HCT116 (cell line): Measurements from ENCODE around the gene RHPN2. TPM values are rescaled to one million over a fixed set of nuclear protein-coding genes. Genes with fewer than 3 reads are reported as not detected.

Source experiments
- ATAC-seq: fragments of 200-7000 bp; cut with Tn5 transposase; 2 replicates; pipeline ENCODE4 v1.9.1; 2020; ENCODE audit warnings: mild to moderate bottlenecking, moderate library complexity
- BruUV-seq: library from RNA; stranded (reverse); fragments of 400-500 nt; replicated peaks from 2 replicates; lab custom pipeline; 2021; lab: Mats Ljungman, UMichigan
- CTCF ChIA-PET: fragments of 300-600 bp; sonication (Branson Sonifier 250); formaldehyde crosslinking; loops from one replicate; lab custom pipeline; 2021; ENCODE audit warnings: antibody characterized with exemption; lab: Charles Lee
- POLR2A ChIA-PET: fragments of 300-600, 350-600 bp; sonication (Branson Sonifier 250); formaldehyde crosslinking; loops from one replicate; lab custom pipeline; 2021; ENCODE audit warnings: antibody characterized with exemption; lab: Charles Lee
- RAD21 ChIA-PET, 2 experiments: fragments of 300-600 bp; sonication (Branson Sonifier 250); formaldehyde crosslinking; loops; one replicate each; lab custom pipeline; 2023; ENCODE audit warnings: low total read pairs in 2 of 2; ENCODE audit not compliant: uncharacterized antibody in 2 of 2, unreplicated experiment in 2 of 2, low non-redundant PET in 1 of 2; lab: Charles Lee
- DNase-seq: peaks from one replicate; pipeline ENCODE4 v3.0.0-alpha.2; 2010; ENCODE audit warnings: low read depth, low spot score
- H2AFZ ChIP-seq: fragments of 200-600 bp; shearing (Covaris generic), sonication (generic); 2 replicates; pipeline ENCODE4 v1.6.1; 2017; ENCODE audit warnings: low read depth, mixed run types, mixed read lengths, antibody characterized with exemption, low read length; ENCODE audit not compliant: poor library complexity, severe bottlenecking
- H3K27ac ChIP-seq: 2 replicates; pipeline ENCODE4 v1.5.1; 2012; ENCODE audit warnings: low read depth, low read length
- H3K27me3 ChIP-seq: fragments of 200-600 bp; sonication (generic); 2 replicates; pipeline ENCODE4 v1.6.1; 2016; ENCODE audit warnings: mixed run types, low read length, mixed read lengths; ENCODE audit not compliant: insufficient read depth
- H3K36me3 ChIP-seq, 2 experiments: fragments of 200-500 bp in 1 of 2; fragments of 200-600 bp in 1 of 2; sonication (Bioruptor generic) in 1 of 2; sonication (generic) in 1 of 2; 2 replicates each; pipeline versions ENCODE4 v1.5.1 to v1.6.1; 2014 to 2016; ENCODE audit warnings: low read length in 2 of 2, inconsistent platforms in 1 of 2, mixed read lengths in 1 of 2, mixed run types in 1 of 2; ENCODE audit not compliant: insufficient read depth in 2 of 2, control insufficient read depth in 1 of 2
- H3K4me1 ChIP-seq, 2 experiments: fragments of 200-600 bp in 1 of 2; sonication (generic) in 1 of 2; 2 replicates each; pipeline versions ENCODE4 v1.5.1 to v1.6.1; 2012 to 2017; ENCODE audit warnings: low read length in 2 of 2, inconsistent platforms in 1 of 2, mild to moderate bottlenecking in 1 of 2, mixed read lengths in 1 of 2, mixed run types in 1 of 2, moderate library complexity in 1 of 2; ENCODE audit not compliant: insufficient read depth in 2 of 2, control insufficient read depth in 1 of 2
- H3K4me2 ChIP-seq: fragments of 200-600 bp; sonication (generic); 2 replicates; pipeline ENCODE4 v1.6.1; 2017; ENCODE audit warnings: mixed run types, low read length, mixed read lengths
- H3K4me3 ChIP-seq, 2 experiments: fragments of 200-600 bp in 1 of 2; sonication (generic) in 1 of 2; replicated peaks in 1 of 2; 2 replicates each; pipeline ENCODE4 v1.5.1; 2011 to 2016; ENCODE audit warnings: low read length in 2 of 2, control low read depth in 1 of 2, low read depth in 1 of 2, mild to moderate bottlenecking in 1 of 2, mixed read lengths in 1 of 2, mixed run types in 1 of 2
- H3K79me2 ChIP-seq: fragments of 200-600 bp; sonication (generic); 2 replicates; pipeline ENCODE4 v1.6.1; 2017; ENCODE audit warnings: mild to moderate bottlenecking, mixed run types, low read length, moderate library complexity, mixed read lengths; ENCODE audit not compliant: insufficient read depth
- H3K9ac ChIP-seq: fragments of 200-600 bp; sonication (generic); 2 replicates; pipeline ENCODE4 v1.6.1; 2016; ENCODE audit warnings: low read length, mixed read lengths
- H3K9me2 ChIP-seq: fragments of 200-600 bp; sonication (generic), shearing (Covaris generic); 2 replicates; pipeline ENCODE4 v1.6.1; 2017; ENCODE audit warnings: mixed run types, mild to moderate bottlenecking, moderate library complexity; ENCODE audit not compliant: insufficient read depth
- H3K9me3 ChIP-seq, 2 experiments: fragments of 200-500 bp in 1 of 2; fragments of 200-600 bp in 1 of 2; sonication (Bioruptor generic) in 1 of 2; sonication (generic) in 1 of 2; 2 replicates each; pipeline ENCODE4 v1.6.1; 2014 to 2017; ENCODE audit warnings: low read length in 2 of 2, mixed read lengths in 2 of 2, inconsistent platforms in 1 of 2, low read depth in 1 of 2, mild to moderate bottlenecking in 1 of 2, mixed run types in 1 of 2, moderate library complexity in 1 of 2; ENCODE audit not compliant: control insufficient read depth in 1 of 2, insufficient read depth in 1 of 2
- H4K20me1 ChIP-seq: fragments of 200-600 bp; sonication (generic), shearing (Covaris generic); 2 replicates; pipeline ENCODE4 v1.6.1; 2017; ENCODE audit warnings: mixed run types, mild to moderate bottlenecking, moderate library complexity; ENCODE audit not compliant: insufficient read depth
- CBX3 ChIP-seq: IDR thresholded peaks from 2 replicates; pipeline ENCODE4 v1.6.1; 2012; ENCODE audit warnings: low read depth
- CEBPB ChIP-seq: IDR thresholded peaks from 2 replicates; pipeline ENCODE4 v1.6.1; 2012; ENCODE audit warnings: low read depth
- EZH2 ChIP-seq: fragments of 200-600 bp; sonication (generic); IDR thresholded peaks from 2 replicates; pipeline ENCODE4 v1.6.1; 2017; ENCODE audit warnings: antibody characterized with exemption, mixed run types
- EZH2phosphoT487 ChIP-seq: fragments of 200-600 bp; IDR thresholded peaks from 2 replicates; pipeline ENCODE4 v1.6.1; 2018; ENCODE audit warnings: antibody characterized with exemption, borderline replicate concordance
- FOSL1 ChIP-seq: IDR thresholded peaks from 2 replicates; pipeline ENCODE4 v1.6.1; 2012; ENCODE audit warnings: low read depth
- JUND ChIP-seq: IDR thresholded peaks from 2 replicates; pipeline ENCODE4 v1.6.1; 2012
- POLR2A ChIP-seq: IDR thresholded peaks from 2 replicates; pipeline ENCODE4 v1.7.0; 2011; ENCODE audit warnings: borderline replicate concordance; ENCODE audit not compliant: insufficient read depth, insufficient read length; ENCODE audit errors: extremely low read depth
- POLR2AphosphoS5 ChIP-seq: IDR thresholded peaks from 2 replicates; pipeline ENCODE4 v1.6.1; 2011; ENCODE audit warnings: mild to moderate bottlenecking, low read depth, low read length, moderate library complexity
- RAD21 ChIP-seq: IDR thresholded peaks from 2 replicates; pipeline ENCODE4 v1.6.1; 2012; ENCODE audit warnings: low read depth, mild to moderate bottlenecking
- SIN3A ChIP-seq: IDR thresholded peaks from 2 replicates; pipeline ENCODE4 v1.6.1; 2012; ENCODE audit warnings: low read depth
- SP1 ChIP-seq: IDR thresholded peaks from 2 replicates; pipeline ENCODE4 v1.6.1; 2012; ENCODE audit warnings: low read depth
- TCF7L2 ChIP-seq: IDR thresholded peaks from 2 replicates; pipeline ENCODE4 v1.7.0; 2011; ENCODE audit warnings: borderline replicate concordance, inconsistent platforms; ENCODE audit not compliant: insufficient read depth, insufficient read length; ENCODE audit errors: extremely low read depth
- YY1 ChIP-seq: IDR thresholded peaks from 2 replicates; pipeline ENCODE4 v1.6.1; 2011; ENCODE audit warnings: low read length, low read depth, moderate library complexity, mild to moderate bottlenecking; ENCODE audit not compliant: insufficient replicate concordance; ENCODE audit errors: extremely low read depth
- ZNF274 ChIP-seq: fragments of 200-500 bp; sonication (Bioruptor generic); IDR thresholded peaks from 2 replicates; pipeline ENCODE4 v1.6.1; 2014; ENCODE audit warnings: mild to moderate bottlenecking, low read depth, low read length, inconsistent platforms
- intact Hi-C: fragments of 100-400 bp; cut with micrococcal nuclease; formaldehyde crosslinking; loops from 2 replicates; pipeline ENCODE4 v1.10.0; 2022
- total RNA-seq: library from RNA; stranded (reverse); gene quantifications from one replicate; pipeline ENCODE4 v1.2.1, GENCODE V29; 2021; ENCODE audit not compliant: unreplicated experiment
- TF ChIP-seq, protein P1 (sequence below): IDR thresholded peaks from 2 replicates; pipeline ENCODE4 v1.6.1; 2012
- TF ChIP-seq, protein P2 (sequence below), 3 experiments: fragments of 200-600 bp in 1 of 3; sonication (generic) in 1 of 3; IDR thresholded peaks in 2 of 3; conservative IDR thresholded peaks in 1 of 3; 2 replicates each; pipeline ENCODE4 v1.5.1; 2012 to 2017; ENCODE audit warnings: low read depth in 2 of 3, low read length in 2 of 3, antibody characterized with exemption in 1 of 3, borderline replicate concordance in 1 of 3, control low read depth in 1 of 3, mild to moderate bottlenecking in 1 of 3, mixed read lengths in 1 of 3, mixed run types in 1 of 3, moderate library complexity in 1 of 3; ENCODE audit not compliant: insufficient read depth in 1 of 3
- TF ChIP-seq, protein P3 (sequence below): IDR thresholded peaks from 2 replicates; pipeline ENCODE4 v1.6.1; 2011; ENCODE audit warnings: mild to moderate bottlenecking, low read length, moderate library complexity; ENCODE audit not compliant: insufficient replicate concordance; ENCODE audit errors: extremely low read depth

Gene RHPN2
- total RNA-seq, 1 experiment from 2014 or later = 33.3 TPM

- ATAC-seq (no peak), DNase-seq (no peak)
- ChIA-PET CTCF (no interaction called here), POLR2A (no interaction called here), RAD21 (no interaction called here)
- 0 out of 4 replicates have a peak, but pooled peaks cover 0 to 2% of the 10 kb centered on the region in 2 experiments for H3K36me3 ChIP-seq
- no peaks in the 10 kb centered on the region for H3K9me2 ChIP-seq
- H3K4me3 ChIP-seq = no peak overlapping the region
- no TSS peak for BruUV-seq
- no peak overlapping the region for H3K27ac ChIP-seq
- no peaks in the 10 kb centered on the region for H3K9me3 ChIP-seq
- no peak overlapping the region for H2AFZ ChIP-seq
- intact Hi-C loops = no loop called here
- H4K20me1 ChIP-seq = no peaks in the 10 kb centered on the region
- TF ChIP-seq, protein P1, sequence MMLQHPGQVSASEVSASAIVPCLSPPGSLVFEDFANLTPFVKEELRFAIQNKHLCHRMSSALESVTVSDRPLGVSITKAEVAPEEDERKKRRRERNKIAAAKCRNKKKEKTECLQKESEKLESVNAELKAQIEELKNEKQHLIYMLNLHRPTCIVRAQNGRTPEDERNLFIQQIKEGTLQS = no peak
- no peak for TF ChIP-seq SIN3A
- TF ChIP-seq, protein P2, sequence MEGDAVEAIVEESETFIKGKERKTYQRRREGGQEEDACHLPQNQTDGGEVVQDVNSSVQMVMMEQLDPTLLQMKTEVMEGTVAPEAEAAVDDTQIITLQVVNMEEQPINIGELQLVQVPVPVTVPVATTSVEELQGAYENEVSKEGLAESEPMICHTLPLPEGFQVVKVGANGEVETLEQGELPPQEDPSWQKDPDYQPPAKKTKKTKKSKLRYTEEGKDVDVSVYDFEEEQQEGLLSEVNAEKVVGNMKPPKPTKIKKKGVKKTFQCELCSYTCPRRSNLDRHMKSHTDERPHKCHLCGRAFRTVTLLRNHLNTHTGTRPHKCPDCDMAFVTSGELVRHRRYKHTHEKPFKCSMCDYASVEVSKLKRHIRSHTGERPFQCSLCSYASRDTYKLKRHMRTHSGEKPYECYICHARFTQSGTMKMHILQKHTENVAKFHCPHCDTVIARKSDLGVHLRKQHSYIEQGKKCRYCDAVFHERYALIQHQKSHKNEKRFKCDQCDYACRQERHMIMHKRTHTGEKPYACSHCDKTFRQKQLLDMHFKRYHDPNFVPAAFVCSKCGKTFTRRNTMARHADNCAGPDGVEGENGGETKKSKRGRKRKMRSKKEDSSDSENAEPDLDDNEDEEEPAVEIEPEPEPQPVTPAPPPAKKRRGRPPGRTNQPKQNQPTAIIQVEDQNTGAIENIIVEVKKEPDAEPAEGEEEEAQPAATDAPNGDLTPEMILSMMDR (IDR thresholded peaks at IDR 0.05 in 2 of 3, conservative IDR thresholded peaks at IDR 0.05 in 1 of 3; ENCODE audit: borderline replicate concordance in 1 of 3, insufficient read depth in 1 of 3, low read depth in 2 of 3, low read length in 2 of 3) = no peak
- no peak for TF ChIP-seq YY1
- TF ChIP-seq SP1 = no peak
- no peak for TF ChIP-seq JUND
- no peak for TF ChIP-seq ZNF274
- TF ChIP-seq POLR2AphosphoS5 = no peak
- no peak for TF ChIP-seq CEBPB
- TF ChIP-seq CBX3 = no peak
- TF ChIP-seq FOSL1 = no peak
- no peak for TF ChIP-seq EZH2
- no peak for TF ChIP-seq EZH2phosphoT487
- TF ChIP-seq, protein P3, sequence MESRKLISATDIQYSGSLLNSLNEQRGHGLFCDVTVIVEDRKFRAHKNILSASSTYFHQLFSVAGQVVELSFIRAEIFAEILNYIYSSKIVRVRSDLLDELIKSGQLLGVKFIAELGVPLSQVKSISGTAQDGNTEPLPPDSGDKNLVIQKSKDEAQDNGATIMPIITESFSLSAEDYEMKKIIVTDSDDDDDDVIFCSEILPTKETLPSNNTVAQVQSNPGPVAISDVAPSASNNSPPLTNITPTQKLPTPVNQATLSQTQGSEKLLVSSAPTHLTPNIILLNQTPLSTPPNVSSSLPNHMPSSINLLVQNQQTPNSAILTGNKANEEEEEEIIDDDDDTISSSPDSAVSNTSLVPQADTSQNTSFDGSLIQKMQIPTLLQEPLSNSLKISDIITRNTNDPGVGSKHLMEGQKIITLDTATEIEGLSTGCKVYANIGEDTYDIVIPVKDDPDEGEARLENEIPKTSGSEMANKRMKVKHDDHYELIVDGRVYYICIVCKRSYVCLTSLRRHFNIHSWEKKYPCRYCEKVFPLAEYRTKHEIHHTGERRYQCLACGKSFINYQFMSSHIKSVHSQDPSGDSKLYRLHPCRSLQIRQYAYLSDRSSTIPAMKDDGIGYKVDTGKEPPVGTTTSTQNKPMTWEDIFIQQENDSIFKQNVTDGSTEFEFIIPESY = no peak
- no peak for TF ChIP-seq TCF7L2
- TF ChIP-seq RAD21 = no peak
- no peak for TF ChIP-seq POLR2A
- no peaks in the 10 kb centered on the region for H3K27me3 ChIP-seq
- no peak overlapping the region for H3K9ac ChIP-seq
- no peaks in the 10 kb centered on the region for H3K4me1 ChIP-seq
- H3K4me2 ChIP-seq = no peak overlapping the region
- no peaks in the 10 kb centered on the region for H3K79me2 ChIP-seq
Measured at GRCh38 chr19:32935629-32936028, 129.1 kb downstream of the RHPN2 start.
